HS-27A (cell line): Measurements from ENCODE around the gene CDCP1.

ENCODE experiments used
- DNase-seq: peaks from one replicate; pipeline ENCODE4 v3.0.0-alpha.2; 2012; ENCODE audit warnings: low read depth, missing footprints

CDCP1 gene, protein sequence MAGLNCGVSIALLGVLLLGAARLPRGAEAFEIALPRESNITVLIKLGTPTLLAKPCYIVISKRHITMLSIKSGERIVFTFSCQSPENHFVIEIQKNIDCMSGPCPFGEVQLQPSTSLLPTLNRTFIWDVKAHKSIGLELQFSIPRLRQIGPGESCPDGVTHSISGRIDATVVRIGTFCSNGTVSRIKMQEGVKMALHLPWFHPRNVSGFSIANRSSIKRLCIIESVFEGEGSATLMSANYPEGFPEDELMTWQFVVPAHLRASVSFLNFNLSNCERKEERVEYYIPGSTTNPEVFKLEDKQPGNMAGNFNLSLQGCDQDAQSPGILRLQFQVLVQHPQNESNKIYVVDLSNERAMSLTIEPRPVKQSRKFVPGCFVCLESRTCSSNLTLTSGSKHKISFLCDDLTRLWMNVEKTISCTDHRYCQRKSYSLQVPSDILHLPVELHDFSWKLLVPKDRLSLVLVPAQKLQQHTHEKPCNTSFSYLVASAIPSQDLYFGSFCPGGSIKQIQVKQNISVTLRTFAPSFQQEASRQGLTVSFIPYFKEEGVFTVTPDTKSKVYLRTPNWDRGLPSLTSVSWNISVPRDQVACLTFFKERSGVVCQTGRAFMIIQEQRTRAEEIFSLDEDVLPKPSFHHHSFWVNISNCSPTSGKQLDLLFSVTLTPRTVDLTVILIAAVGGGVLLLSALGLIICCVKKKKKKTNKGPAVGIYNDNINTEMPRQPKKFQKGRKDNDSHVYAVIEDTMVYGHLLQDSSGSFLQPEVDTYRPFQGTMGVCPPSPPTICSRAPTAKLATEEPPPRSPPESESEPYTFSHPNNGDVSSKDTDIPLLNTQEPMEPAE

DNA sequence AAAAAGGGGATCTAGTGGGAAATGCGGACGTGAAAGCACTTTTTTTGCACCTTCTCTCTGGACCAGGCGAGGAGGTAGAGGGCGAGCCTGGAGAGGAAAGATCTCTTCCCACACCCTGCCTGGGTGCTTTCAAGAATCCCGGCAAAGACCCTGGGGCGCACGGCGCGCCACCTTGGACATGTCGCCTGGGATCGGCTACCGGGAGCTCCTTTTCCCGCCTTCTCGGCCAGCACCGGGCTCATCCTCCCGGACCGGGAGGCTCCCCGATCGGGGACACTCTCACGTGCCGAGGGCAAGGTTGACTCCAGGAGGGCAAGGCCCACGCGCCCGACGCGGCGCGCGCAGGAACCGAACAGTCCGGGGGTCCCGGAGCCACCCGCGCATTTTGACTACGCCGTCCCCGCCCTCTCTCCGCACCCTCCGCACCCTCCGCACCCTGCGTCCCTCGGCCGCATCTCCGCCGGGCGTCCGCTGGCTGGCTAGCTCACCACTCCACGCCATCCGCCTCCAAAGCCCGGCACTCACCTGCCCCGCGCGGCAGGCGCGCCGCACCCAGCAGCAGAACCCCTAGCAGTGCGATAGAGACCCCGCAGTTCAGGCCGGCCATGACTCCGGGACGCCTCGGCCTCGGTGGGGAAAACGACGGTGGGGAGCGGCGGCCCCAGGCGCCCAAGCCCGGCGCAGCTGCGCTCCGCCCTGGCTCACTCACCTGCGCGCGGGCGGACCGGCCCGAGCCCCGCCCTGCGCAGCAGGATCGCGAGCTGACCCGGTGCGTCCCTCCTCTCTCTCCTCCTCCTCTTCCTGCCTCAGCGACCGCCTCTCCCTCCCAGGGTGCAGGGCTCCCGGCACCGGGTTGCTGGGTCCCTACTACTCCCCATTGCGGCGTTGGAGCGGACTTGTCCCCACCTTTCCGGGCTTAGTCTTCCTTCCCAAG, at the start of gene CDCP1:
Gene CDCP1, minus strand, starts transcription at position 698 of the 934 bp plus-strand sequence. Its CDS starts 91 bp downstream, at position 607.
- no peak for DNase-seq

- no peak for DNase-seq
Observed at GRCh38 chr3:45194791-45195190, 48.6 kb upstream of the CDCP1 start.

GRCh38 chr3:45191924-45192417, 45.8 kb upstream of the CDCP1 start:
- DNase-seq, result no peak

DNA sequence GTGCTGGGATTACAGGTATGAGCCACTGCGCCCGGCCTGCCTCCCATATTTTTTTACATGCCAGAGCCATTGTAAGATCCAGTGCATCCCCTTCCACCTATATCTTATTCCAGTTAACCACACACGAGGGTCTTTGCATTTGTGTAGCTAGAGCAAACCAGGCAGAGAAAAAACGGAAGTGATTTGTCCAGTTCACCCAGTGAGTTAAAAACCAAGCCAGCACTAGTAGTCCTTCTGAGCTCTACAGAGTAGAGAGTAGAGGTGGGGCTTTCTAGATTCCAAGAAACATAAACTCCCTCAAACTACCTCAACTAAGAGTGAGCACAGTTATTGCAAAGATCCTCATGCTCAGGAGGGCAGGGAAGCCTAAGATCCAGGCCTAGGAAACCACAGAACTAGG, 45.2 kb upstream of the CDCP1 start:
- no peak for DNase-seq

GRCh38 chr3:45188719-45189659, 42.8 kb upstream of the CDCP1 start:
- no peak for DNase-seq

- no peak for DNase-seq
Observed at GRCh38 chr3:45187694-45188141, 41.5 kb upstream of the CDCP1 start.

- no peak for DNase-seq
Observed at GRCh38 chr3:45186871-45187270, 40.7 kb upstream of the CDCP1 start.

DNA sequence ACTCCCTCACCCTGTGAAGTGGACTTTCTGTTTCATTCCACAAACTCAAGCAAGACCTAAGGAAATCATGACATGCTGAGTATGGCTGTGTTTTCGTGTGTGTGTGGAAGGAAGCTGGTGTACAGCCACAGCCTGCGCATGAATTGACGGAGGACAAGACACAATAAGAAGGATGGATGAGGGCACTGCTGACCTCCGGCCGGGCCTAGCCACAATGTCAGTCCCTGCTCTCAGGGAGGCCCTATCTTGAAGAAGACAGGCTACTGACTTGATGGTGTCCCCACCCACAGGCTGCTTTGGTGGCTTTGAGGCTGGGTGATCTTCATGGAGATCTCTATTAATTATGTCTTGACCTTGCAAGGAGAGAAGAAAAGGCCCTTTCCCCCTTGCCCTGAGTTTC, 39.3 kb upstream of the CDCP1 start:
- DNase-seq, result no peak

- no peak for DNase-seq
Observed at GRCh38 chr3:45185052-45185451, 38.9 kb upstream of the CDCP1 start.

DNA sequence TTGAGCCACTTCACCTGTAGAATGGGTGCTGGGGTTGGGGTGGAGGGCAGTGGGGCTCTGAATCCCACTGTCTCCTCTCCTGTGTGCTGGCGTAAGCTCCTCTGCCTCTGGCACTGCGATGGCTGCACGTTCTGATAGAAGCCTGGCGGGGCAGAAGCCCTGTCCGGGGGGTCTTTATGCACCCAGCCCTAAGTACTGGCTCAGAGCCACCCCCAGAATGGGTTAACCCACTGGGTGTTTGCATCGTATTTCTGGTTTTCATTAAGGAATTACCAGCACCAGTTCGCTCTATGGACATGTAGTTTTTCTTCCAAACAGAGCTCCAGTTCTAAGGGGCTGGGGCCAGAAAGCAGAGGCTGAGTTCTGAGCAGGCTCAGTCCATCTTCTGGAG, 37.7 kb upstream of the CDCP1 start:
- DNase-seq, result no peak

GRCh38 chr3:45182915-45183871, 37.0 kb upstream of the CDCP1 start:
- DNase-seq, result peak; percentile 47

- DNase-seq, result no peak
Observed at GRCh38 chr3:45181496-45181895, 35.3 kb upstream of the CDCP1 start.

DNA sequence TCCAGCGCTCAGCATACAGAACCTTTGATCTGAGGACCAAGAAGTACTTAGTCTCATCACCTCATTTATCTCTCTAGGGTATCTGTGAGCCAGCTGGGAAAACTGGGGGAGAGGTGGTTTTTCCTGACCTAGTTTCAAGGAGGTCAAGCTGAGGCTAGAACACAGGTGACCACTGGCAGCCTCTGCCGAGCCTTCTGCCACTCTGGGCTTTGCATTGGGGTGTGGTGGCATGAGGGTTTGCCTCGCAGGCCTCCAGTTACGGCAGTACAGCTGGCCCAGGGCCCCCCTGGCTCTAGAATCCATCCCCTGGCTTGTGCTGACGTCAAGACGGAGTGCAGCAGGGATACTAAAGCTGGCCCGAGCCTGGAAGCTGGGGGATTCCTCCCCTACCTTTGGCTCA, 34.7 kb upstream of the CDCP1 start:
- DNase-seq, result no peak

DNA sequence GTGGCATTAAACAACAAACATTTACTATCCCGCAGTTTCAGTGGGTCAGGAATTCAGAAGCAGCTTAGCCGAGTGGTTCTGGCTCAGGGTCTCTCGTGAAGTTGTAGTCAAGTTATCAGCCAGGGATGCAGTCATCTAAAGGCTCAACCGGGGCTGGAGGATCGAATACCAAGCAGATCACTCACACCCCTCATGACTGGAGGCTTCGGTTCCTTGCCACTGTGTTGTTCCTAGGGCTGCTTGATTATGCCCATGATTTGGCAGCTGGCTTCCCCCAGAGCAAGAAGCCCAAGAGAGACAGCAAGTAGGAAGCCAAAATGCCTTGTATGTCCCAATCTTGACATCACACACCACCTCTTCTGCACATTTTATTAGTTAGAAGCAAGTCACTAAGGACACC, 33.9 kb upstream of the CDCP1 start:
- DNase-seq, result peak; percentile 66

DNA sequence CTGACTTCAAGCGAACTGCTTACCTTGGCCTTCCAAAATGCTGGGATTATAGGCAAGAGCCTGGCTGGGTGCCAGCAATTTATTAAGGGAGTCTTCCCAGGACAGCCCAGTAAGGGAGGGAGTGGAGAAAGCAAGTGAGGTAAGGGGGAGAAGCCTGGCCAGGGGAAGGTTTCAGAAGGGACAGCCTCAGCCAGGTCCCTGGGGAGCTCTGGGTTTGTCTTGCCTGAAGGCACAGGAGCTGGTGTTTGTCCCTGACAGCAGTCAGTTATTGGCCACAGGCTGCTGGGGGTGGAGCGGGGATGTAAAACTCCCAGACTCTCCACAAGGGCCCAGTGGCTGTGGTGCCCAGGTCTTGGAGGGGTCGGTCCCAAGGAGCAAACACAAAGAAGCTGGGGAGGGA, 33.0 kb upstream of the CDCP1 start:
- DNase-seq, result no peak

- peak; percentile 61 for DNase-seq
Observed at GRCh38 chr3:45178183-45179023, 32.2 kb upstream of the CDCP1 start.

- DNase-seq, result no peak
Observed at GRCh38 chr3:45176912-45177311, 30.7 kb upstream of the CDCP1 start.

DNA sequence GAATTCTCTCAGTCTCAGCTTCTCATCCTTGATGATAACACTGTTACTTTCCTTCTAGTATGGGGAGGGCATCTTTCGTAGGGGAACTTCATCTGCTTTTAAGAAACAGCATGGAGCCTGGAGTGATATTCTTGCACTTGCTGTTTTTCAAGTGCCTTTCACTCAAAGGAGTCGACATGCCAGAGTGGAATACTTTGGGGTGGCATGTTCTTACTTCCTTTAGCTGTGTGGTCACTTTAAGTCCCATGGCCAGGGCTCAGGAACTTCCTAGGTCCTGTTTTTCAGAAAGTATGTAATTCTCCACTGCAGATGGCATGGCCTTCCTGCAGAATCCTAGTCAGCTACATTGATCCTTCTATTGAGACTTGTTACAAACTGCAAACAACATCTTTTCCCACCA, 28.1 kb upstream of the CDCP1 start:
- DNase-seq, result no peak

DNA sequence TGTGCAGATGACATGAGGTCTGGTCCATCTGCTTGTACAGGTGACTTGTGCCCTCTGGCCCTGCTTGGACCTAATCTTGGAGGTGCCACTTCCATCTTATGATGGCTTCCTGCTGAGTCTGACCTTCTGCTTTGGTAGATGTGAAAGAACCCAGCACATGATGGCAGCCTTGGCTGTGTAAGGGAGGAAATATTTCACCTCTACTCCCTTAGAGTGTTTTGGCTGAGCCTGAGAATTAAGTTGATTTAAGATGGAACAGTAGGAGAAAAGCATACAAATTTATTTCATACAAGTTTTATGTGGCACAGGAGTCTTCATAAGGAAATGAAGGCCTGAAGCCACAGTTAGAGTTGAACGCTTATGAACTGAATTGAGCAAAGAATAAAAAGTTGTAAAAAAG, 27.6 kb upstream of the CDCP1 start:
- DNase-seq, result no peak
